22Rv1 (cell line): ENCODE measurements around the gene FBH1.
"Not testable (repeated sequence)": the region's sequence is repeated elsewhere in the genome, so short reads cannot be mapped to it uniquely, and the experiment has no call there.

Experiments
- ZFX ChIP-seq: fragments of 450-650 bp; IDR thresholded peaks from 2 replicates; pipeline ENCODE4 v1.6.1; 2017; ENCODE audit warnings: antibody characterized with exemption, borderline replicate concordance
- TF ChIP-seq, protein P1 (sequence below): fragments of 450-650 bp; IDR thresholded peaks from 2 replicates; pipeline ENCODE4 v1.5.1; 2017; ENCODE audit warnings: mild to moderate bottlenecking

DNA sequence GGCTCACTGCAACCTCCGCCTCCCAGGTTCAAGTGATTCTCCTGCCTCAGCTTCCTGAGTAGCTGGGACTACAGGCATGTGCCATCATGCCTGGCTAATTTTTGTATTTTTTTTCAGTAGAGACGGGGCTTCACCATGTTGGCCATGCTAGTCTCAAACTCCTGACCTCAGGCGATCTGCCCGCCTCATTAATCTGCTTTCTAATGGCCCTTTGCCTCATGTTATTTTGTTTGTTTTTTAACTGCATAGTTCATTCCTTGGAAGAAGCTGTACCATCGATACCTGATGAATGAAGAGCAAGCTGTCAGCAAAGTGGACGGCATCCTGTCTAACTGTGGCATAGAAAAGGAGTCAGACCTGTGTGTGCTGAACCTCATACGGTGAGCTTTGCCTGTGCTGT, 18.6 kb downstream of the FBH1 start:
- TF ChIP-seq, protein P1, sequence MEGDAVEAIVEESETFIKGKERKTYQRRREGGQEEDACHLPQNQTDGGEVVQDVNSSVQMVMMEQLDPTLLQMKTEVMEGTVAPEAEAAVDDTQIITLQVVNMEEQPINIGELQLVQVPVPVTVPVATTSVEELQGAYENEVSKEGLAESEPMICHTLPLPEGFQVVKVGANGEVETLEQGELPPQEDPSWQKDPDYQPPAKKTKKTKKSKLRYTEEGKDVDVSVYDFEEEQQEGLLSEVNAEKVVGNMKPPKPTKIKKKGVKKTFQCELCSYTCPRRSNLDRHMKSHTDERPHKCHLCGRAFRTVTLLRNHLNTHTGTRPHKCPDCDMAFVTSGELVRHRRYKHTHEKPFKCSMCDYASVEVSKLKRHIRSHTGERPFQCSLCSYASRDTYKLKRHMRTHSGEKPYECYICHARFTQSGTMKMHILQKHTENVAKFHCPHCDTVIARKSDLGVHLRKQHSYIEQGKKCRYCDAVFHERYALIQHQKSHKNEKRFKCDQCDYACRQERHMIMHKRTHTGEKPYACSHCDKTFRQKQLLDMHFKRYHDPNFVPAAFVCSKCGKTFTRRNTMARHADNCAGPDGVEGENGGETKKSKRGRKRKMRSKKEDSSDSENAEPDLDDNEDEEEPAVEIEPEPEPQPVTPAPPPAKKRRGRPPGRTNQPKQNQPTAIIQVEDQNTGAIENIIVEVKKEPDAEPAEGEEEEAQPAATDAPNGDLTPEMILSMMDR = not testable (repeated sequence)
- TF ChIP-seq ZFX = not testable (repeated sequence)
